LoVo (cell line): ENCODE data around the gene PLK4.
"Not testable (repeated sequence)": the region's sequence is repeated elsewhere in the genome, so short reads cannot be mapped to it uniquely, and the experiment has no call there.

Experiments used
- DNase-seq: peaks from one replicate; pipeline ENCODE4 v3.0.0-alpha.2; 2016; ENCODE audit warnings: low spot score

The PLK4 gene

GRCh38 chr4:127880763-127881562 is at the start of gene PLK4:
Gene PLK4, plus strand, starts transcription at chr4:127880893. Its CDS starts 242 bp downstream, at chr4:127881135.
- DNase-seq, result peak; percentile 96

GRCh38 chr4:127832585-127832984 is 48.1 kb upstream of the PLK4 start:
- DNase-seq, result no peak

GRCh38 chr4:127843704-127844600 is 36.7 kb upstream of the PLK4 start:
- DNase-seq, result no peak

DNA sequence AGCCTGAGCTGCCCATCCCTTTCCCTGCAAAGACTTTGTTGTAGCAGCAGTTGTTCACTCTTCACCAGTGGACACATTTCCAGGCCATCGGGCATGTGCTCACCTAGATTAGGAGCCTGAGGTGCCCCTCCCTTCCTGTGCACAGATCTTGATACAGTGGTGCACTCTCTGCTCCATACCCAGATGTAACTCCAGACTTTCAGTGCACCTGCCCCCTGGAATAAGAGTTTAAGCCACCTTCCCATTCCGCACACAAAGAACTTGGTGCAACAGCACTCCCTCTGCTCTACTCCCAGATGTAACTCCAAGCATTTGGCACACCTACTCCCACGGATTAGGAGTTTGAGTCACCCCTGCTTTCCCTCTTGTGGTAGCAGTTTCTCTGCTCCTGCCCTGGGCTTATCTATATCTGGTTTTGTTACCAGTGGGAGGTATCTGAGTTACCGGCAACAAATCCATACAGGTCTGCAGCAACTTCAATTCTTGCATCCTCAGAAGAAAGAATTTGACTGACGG is 36.0 kb upstream of the PLK4 start:
- no peak for DNase-seq

DNA sequence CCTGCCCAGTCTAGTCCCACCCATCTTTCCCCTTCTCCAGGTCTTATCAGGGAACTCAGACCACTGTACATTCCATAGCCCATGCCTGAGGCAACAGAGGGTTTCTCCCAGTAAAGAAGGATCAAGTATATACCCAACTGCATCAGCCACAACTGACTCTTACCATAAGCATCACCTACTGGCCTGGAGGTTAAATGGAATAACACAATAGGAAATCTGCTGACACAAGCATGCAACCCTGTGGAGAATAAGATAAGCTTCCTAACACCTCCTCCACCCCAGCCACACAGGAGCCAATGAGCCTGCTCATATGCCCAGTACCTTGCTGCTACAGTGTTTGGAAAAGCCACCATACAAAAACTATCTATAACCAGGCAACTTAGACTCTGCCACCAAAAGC is 34.6 kb upstream of the PLK4 start:
- no peak for DNase-seq

- no peak for DNase-seq
Measured at GRCh38 chr4:127846765-127847164, 33.9 kb upstream of the PLK4 start.

DNA sequence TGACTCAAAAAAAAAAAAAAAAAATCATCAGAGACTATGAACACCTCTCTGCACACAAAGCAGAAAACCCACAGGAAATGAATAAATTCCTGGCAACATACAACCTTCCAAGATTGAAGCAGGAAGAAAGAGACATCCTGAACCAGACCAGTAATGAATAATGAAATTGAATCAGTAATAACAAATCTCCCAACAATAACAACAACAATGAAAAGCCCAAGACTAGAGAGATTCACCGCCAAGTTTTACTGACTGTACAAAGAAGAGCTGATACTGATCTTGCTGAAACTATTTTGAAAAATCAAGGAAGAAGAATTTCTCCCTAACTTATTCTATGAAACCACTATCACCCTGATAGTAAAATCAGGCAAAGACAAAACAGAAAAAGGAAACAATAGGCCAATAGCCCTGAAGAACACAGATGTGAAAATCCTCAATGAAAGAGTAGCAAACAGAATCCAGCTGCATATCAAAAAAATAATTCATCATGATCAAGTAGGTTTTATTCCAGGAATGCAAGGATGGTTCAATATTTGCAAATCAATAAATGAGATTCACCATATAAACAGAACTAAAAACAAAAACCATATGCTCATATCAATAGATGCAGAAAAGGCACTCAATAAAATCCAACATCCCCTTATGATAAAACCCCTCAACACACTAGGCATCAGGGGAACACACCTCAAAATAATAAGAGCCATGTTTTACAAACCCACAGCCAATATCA is 31.0 kb upstream of the PLK4 start:
- no peak for DNase-seq

DNA sequence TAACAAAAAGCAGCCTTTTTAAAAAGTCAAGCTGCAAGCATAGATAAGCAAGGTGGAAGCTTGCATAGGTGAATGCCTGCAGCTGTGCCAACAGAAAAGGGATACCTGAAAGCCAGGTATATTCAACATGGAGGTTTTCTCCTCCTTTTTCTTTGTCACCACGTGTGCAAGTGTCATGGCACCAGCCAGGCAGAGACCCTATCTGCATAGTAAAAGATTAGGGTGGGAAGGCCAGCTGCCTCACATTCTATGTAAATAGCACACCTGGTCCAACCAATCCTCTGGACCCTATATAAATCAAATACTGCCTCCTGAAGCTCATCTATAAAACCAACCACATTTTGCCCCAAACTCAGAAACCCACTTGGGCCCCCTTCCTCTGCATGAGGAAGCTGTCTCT is 28.0 kb upstream of the PLK4 start:
- DNase-seq, result no peak

DNA sequence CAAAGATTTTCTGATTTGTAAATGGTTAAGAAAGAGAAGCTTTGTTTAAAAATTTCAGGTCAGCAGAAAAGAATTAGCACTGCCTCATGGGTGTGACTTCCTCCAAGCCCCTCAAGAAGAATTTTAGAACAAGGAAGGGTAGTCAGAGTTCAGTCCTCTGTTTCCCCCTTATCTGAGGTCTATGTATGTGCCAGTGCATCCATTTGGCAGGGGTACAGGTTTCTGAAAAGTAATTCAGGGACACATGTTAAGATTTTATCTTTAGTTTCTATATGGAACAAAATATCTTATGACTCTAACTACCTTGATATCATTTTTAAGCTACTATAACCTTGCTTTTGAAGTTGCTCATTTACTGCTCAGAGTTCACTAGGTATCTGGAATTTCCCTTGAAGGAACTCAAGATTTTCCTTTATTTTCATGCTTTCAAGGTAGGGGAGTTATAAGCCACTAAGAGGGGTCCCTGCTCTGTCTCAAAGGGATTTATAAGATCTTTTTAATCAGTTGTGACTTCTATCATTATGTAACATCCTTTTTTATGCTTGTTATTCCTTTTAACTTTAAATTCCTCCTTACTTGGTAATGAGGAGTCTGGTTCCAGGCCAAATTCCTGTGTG is 24.4 kb upstream of the PLK4 start:
- DNase-seq, result no peak

DNA sequence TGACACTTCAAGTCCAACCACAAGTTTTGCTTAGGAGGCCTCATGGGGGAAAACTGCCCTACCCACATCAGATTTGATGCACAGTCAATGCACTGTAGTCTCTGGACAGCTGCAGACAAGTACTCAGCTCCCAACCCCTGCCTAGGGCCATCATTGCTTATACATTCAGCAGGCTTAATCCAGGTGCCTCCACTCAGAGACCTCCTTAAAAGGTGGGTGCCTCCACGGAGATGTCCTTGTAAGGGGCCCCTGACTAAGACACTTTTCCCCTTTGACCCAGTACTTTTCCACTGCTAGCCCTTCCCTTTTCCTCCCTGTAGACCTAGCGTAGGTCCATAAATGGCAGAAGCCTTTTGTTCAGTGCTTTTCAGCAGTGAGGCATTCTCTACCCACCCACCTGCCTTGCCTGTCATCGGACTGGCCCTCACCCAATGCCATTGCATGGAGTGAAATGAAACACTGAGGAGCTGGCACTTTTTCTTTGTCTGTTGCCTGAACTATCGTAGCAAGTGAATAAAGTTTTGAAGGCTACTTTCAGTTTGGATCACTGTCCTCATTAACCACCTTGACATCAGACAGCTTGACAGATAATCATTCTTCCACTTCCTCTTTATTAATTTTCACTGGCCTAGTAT is 23.8 kb upstream of the PLK4 start:
- DNase-seq, result peak; percentile 42

DNA sequence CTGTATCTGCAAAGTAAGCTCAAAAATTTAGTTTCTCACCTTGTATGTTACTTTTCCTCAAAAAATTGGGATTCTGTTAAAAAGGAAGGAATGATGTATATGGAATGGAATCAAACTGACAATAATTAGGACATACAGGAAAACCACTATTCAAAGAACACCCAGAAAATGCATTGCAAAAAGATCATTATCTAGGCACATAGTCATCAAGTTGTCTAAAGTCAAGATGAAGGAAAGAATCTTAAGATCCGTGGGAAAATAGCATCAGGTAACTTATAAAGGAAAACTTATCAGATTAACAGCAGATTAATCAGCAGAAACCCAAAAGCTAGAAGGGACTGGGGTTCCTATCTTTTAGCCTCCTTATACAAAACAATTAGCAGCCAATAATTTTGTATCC is 23.1 kb upstream of the PLK4 start:
- DNase-seq, result no peak

DNA sequence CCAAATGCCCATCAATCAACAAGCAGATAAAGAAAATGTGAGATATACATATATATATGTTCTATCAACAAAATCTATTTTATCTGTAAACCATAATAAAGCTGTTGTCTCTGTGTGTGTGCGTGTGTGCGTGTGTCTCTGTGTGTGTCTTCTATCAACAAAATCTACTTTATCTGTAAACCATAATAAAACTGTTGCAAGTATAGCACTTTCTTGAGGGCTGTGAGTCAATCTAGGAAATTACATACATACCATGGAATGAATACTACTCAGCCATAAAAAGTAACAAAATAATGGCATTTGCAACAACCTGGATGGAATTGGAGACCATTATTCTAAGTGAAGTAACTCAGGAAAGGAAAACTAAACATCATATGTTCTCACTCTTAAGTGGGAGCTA is 12.5 kb upstream of the PLK4 start:
- no peak for DNase-seq

DNA sequence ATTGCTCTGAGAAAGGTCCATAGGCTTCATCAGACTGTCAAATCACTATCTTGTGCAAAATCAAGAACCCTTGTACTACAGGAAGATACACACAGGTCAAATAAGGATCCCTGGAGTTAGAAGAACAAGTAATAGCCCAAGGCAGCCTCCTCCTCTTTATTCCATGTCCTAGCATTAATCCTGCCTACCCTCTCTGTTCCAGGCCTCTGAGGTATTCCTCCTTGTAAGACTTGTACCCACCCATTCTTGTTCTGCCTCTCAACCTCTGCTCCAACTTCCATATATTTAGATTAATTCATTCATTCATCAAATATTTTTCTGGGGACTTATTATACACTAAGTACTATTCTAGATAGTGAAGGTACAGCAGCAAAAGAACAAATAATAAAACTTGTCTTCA is 10.4 kb upstream of the PLK4 start:
- no peak for DNase-seq

GRCh38 chr4:127870688-127871087 is 10.0 kb upstream of the PLK4 start:
- DNase-seq, result no peak

- no peak for DNase-seq
Measured at GRCh38 chr4:127875791-127876190, 4.9 kb upstream of the PLK4 start.

- DNase-seq, result no peak
Measured at GRCh38 chr4:127881563-127881864, 821 bp downstream of the PLK4 start.

- DNase-seq, result no peak
Measured at GRCh38 chr4:127888559-127888958, 7.9 kb downstream of the PLK4 start.

DNA sequence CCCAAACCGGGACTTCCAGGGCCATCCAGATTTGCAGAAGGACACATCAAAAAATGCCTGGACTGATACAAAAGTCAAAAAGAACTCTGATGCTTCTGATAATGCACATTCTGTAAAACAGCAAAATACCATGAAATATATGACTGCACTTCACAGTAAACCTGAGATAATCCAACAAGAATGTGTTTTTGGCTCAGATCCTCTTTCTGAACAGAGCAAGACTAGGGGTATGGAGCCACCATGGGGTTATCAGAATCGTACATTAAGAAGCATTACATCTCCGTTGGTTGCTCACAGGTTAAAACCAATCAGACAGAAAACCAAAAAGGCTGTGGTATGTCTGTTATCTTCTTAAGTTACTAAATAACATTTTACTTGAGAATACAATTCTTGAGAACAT is 9.2 kb downstream of the PLK4 start:
- no peak for DNase-seq

DNA sequence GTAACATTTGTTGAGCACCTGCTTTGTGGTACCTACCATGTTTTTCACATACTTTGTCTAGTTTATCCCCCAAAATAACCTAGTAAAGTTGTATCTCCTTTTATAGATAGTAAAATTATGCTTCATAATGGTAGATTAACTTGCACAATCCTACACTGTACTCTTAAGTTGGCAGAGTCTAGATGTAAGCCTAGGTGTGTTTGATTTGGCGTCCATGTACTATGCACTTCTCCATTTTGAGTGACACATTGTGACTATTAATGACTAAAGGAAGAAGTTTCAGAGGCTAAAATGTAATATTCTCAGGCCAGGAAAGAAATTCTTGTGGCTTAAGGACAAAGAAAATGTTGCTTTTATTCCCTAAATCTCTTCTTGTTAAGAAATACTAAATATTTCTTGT is 15.4 kb downstream of the PLK4 start:
- DNase-seq, result no peak

GRCh38 chr4:127896528-127896927 is 15.8 kb downstream of the PLK4 start:
- no peak for DNase-seq

DNA sequence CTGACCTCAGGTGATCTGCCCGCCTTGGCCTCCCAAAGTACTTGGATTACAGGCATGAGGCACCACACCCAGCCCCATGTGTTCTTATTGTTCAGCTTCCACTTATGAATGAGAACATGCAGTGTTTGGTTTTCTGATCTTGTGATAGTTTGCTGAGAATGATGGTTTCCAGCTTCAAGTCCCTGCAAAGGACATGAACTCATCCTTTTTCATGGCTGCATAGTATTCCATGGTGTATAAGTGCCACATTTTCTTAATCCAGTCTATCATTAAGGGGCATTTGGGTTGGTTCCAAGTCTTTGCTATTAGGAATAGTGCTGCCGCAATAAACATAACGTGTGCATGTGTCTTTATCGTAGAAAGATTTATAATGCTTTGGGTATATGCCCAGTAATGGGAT is 19.0 kb downstream of the PLK4 start:
- DNase-seq, result not testable (repeated sequence)

DNA sequence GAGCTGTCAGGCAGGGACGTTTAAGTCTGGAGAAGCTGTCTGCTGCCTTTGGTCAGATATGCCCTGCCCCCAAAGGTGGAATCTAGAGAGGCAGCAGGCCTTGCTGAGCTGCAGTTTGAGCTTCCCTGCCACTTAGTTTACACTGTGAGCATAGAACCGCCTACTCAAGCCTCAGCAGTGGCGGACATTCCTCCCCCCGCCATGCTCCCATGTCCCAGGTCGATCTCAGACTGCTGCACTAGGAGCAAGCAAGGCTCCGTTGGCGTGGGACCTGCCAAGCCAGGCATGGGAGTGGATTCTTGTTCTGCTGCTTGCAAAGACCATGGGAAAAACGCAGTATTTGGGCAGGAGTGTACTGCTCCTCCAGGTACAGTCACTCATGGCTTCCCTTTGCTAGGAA is 24.3 kb downstream of the PLK4 start:
- DNase-seq, result no peak
